HEK293 (cell line): ENCODE measurements around the gene C12orf57.
A peak's percentile ranks its signal among the peaks of the same experiment; 100 is the strongest.

Experiments used
- GLI4 ChIP-seq: fragments of 450-650 bp; formaldehyde crosslinking; IDR thresholded peaks from 2 replicates; pipeline ENCODE4 v1.5.1; 2016; ENCODE audit warnings: missing biosample characterization, missing genetic modification characterization
- PATZ1 ChIP-seq: fragments of 450-650 bp; formaldehyde crosslinking; IDR thresholded peaks from 2 replicates; pipeline ENCODE4 v1.5.1; 2016; ENCODE audit warnings: missing biosample characterization, missing genetic modification characterization
- PRDM6 ChIP-seq: fragments of 450-650 bp; formaldehyde crosslinking; IDR thresholded peaks from 2 replicates; pipeline ENCODE4 v1.5.1; 2017; ENCODE audit warnings: missing biosample characterization, missing genetic modification characterization
- SCRT1 ChIP-seq: fragments of 450-650 bp; formaldehyde crosslinking; IDR thresholded peaks from 2 replicates; pipeline ENCODE4 v1.5.1; 2016; ENCODE audit warnings: missing biosample characterization, missing genetic modification characterization, borderline replicate concordance
- SETDB1 ChIP-seq: IDR thresholded peaks from one replicate; pipeline ENCODE4 v1.6.1; 2017; ENCODE audit warnings: mild to moderate bottlenecking, low read length, moderate library complexity, mixed read lengths; ENCODE audit not compliant: insufficient read length
- SP7 ChIP-seq: fragments of 450-650 bp; formaldehyde crosslinking; IDR thresholded peaks from 2 replicates; pipeline ENCODE4 v1.5.1; 2016; ENCODE audit warnings: missing biosample characterization, missing genetic modification characterization
- TRIM28 ChIP-seq: IDR thresholded peaks from 2 replicates; pipeline ENCODE4 v1.6.1; 2011; ENCODE audit warnings: low read length, control low read depth, borderline replicate concordance
- ZBTB10 ChIP-seq: fragments of 450-650 bp; formaldehyde crosslinking; IDR thresholded peaks from 2 replicates; pipeline ENCODE4 v1.5.1; 2016; ENCODE audit warnings: missing biosample characterization, missing genetic modification characterization
- ZBTB11 ChIP-seq: fragments of 450-650 bp; formaldehyde crosslinking; conservative IDR thresholded peaks from 2 replicates; pipeline ENCODE4 v1.5.1; 2016; ENCODE audit warnings: low read depth, missing biosample characterization, missing genetic modification characterization
- ZBTB7A ChIP-seq: fragments of 450-650 bp; formaldehyde crosslinking; IDR thresholded peaks from 2 replicates; pipeline ENCODE4 v1.5.1; 2016; ENCODE audit warnings: low read depth, missing biosample characterization, missing genetic modification characterization
- ZEB2 ChIP-seq: fragments of 450-650 bp; formaldehyde crosslinking; IDR thresholded peaks from 2 replicates; pipeline ENCODE4 v1.5.1; 2016; ENCODE audit warnings: missing biosample characterization, missing genetic modification characterization
- ZNF2 ChIP-seq: fragments of 450-650 bp; formaldehyde crosslinking; IDR thresholded peaks from 2 replicates; pipeline ENCODE4 v1.5.1; 2016; ENCODE audit warnings: missing biosample characterization, missing genetic modification characterization
- ZNF350 ChIP-seq: fragments of 450-650 bp; formaldehyde crosslinking; IDR thresholded peaks from 2 replicates; pipeline ENCODE4 v1.5.0; 2017; ENCODE audit warnings: missing biosample characterization, mild to moderate bottlenecking, missing genetic modification characterization
- ZNF354C ChIP-seq: fragments of 450-650 bp; formaldehyde crosslinking; IDR thresholded peaks from 2 replicates; pipeline ENCODE4 v1.5.1; 2016; ENCODE audit warnings: missing biosample characterization, missing genetic modification characterization, low read depth, borderline replicate concordance
- ZNF37A ChIP-seq: fragments of 450-650 bp; IDR thresholded peaks from 2 replicates; pipeline ENCODE4 v1.5.1; 2018; ENCODE audit warnings: missing biosample characterization, missing genetic modification characterization
- ZNF394 ChIP-seq: fragments of 450-650 bp; formaldehyde crosslinking; IDR thresholded peaks from 2 replicates; pipeline ENCODE4 v1.5.1; 2016; ENCODE audit warnings: missing biosample characterization, missing genetic modification characterization, mild to moderate bottlenecking, moderate library complexity, borderline replicate concordance
- ZNF416 ChIP-seq: fragments of 450-650 bp; formaldehyde crosslinking; IDR thresholded peaks from 2 replicates; pipeline ENCODE4 v1.5.1; 2016; ENCODE audit warnings: missing biosample characterization, missing genetic modification characterization
- ZNF518A ChIP-seq: fragments of 450-650 bp; formaldehyde crosslinking; conservative IDR thresholded peaks from 2 replicates; pipeline ENCODE4 v1.5.1; 2016; ENCODE audit warnings: low read depth, missing biosample characterization, missing genetic modification characterization
- ZNF530 ChIP-seq: fragments of 450-650 bp; formaldehyde crosslinking; IDR thresholded peaks from 2 replicates; pipeline ENCODE4 v1.5.1; 2016; ENCODE audit warnings: low read depth, missing biosample characterization, missing genetic modification characterization
- ZNF596 ChIP-seq: fragments of 450-650 bp; IDR thresholded peaks from 2 replicates; pipeline ENCODE4 v1.5.0; 2018; ENCODE audit warnings: missing biosample characterization, mild to moderate bottlenecking, missing genetic modification characterization, moderate library complexity
- ZNF704 ChIP-seq: fragments of 450-650 bp; formaldehyde crosslinking; IDR thresholded peaks from 2 replicates; pipeline ENCODE4 v1.5.1; 2016; ENCODE audit warnings: missing biosample characterization, missing genetic modification characterization
- ZSCAN18 ChIP-seq: fragments of 450-650 bp; formaldehyde crosslinking; IDR thresholded peaks from 2 replicates; pipeline ENCODE4 v1.5.1; 2016; ENCODE audit warnings: missing biosample characterization, missing genetic modification characterization

C12orf57 gene

GRCh38 chr12:6961278-6961694 is 17.5 kb downstream of the C12orf57 start (continued):
- TF ChIP-seq PATZ1 (tag by site-specific recombination), result no peak; the same call in 1 of the 2 replicates
- TF ChIP-seq ZBTB7A (tag by site-specific recombination), result no peak
- no peak for TF ChIP-seq ZNF530 (tag by site-specific recombination)
- no peak for TF ChIP-seq ZNF350 (tag by site-specific recombination)
- no peak for TF ChIP-seq ZBTB11 (tag by site-specific recombination)
- TF ChIP-seq SP7 (tag by site-specific recombination), result no peak; the same call in 1 of the 2 replicates
- no peak for TF ChIP-seq ZNF518A (tag by site-specific recombination)
- no peak for TF ChIP-seq ZNF416 (tag by site-specific recombination)
- TF ChIP-seq ZNF354C (tag by site-specific recombination), result no peak
- no peak for TF ChIP-seq ZEB2 (tag by site-specific recombination)
- no peak for TF ChIP-seq ZNF37A (tag by site-specific recombination)
- TF ChIP-seq SETDB1, result no peak
- no peak for TF ChIP-seq SCRT1 (tag by site-specific recombination)
- TF ChIP-seq GLI4, result no peak
- TF ChIP-seq ZNF394 (tag by site-specific recombination), result no peak
- no peak for TF ChIP-seq ZSCAN18 (tag by site-specific recombination)
- no peak for TF ChIP-seq PRDM6 (tag by site-specific recombination)
- 0 out of 2 replicates have a peak, but pooled peaks have one; percentile 15 for TF ChIP-seq ZBTB10 (tag by site-specific recombination)
- no peak for TF ChIP-seq ZNF596 (tag by site-specific recombination)
- no peak for TF ChIP-seq ZNF704
- TF ChIP-seq ZNF2 (tag by site-specific recombination), result no peak
- no peak for TF ChIP-seq TRIM28
